GM21390 (cell line): Measurements from ENCODE around the gene EXD2.
"Not testable (repeated sequence)": the region's sequence is repeated elsewhere in the genome, so short reads cannot be mapped to it uniquely, and the experiment has no call there.

ENCODE experiments used
- ATAC-seq: cut with Tn5 transposase; IDR thresholded peaks from one replicate; pipeline ENCODE4 v1.9.1; 2021; ENCODE audit not compliant: unreplicated experiment

The EXD2 gene

DNA sequence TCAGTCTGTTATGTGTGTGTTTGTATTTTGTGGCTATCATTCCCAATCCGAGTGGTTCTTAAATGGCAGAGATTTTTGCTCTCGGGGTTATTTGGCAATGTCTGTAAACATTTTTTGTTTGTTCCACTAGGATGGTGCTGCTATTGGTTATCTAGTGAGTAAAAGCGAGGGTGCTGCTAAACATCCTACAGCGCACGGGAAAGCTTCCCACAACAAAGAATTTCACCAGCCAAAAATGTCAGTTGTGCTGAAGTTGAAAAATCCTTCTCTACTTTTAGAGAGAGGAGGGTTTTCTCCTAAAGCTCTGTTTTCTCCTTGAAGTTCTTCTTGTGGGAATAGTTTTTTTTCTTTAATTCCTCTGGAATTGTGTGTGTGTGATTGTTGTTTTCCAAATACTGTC lies 2.4 kb downstream of the EXD2 start:
- ATAC-seq = no peak

DNA sequence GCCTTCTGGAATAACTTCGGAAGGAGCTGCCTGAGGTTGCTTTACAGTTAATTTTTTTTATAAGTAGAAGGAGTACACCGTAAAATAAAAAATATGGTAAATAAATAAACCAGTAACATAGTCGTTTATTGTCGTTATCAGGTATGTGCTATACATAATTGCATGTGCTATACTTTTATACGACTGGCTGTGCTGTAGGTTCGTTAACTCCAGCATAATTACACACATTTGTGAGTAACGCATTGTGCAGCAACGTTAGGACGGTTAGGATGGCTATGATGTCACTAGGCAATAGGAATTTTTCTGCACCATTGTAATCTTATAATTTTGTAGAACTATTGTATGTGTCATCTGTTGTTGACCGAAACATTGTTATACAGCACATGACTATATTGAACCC lies 8.5 kb downstream of the EXD2 start:
- ATAC-seq = no peak

DNA sequence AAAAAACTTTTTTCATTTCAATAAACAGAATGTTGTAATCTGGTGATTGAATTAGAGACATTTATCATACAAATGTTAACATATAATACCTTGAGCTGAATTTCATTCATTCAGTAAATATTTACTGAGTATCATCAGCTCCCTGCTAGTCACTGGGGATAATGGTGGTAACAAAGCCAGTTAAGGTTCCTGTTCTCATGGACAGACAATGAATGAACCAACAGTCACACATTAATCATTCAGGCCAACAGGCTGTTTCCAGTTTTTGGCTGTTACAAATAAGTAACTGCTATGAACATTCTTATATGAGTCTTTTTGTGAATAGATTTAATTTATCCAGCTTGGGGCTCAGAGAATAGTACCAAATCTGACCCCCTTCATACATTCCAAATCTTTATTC lies 13.5 kb downstream of the EXD2 start:
- no peak for ATAC-seq

DNA sequence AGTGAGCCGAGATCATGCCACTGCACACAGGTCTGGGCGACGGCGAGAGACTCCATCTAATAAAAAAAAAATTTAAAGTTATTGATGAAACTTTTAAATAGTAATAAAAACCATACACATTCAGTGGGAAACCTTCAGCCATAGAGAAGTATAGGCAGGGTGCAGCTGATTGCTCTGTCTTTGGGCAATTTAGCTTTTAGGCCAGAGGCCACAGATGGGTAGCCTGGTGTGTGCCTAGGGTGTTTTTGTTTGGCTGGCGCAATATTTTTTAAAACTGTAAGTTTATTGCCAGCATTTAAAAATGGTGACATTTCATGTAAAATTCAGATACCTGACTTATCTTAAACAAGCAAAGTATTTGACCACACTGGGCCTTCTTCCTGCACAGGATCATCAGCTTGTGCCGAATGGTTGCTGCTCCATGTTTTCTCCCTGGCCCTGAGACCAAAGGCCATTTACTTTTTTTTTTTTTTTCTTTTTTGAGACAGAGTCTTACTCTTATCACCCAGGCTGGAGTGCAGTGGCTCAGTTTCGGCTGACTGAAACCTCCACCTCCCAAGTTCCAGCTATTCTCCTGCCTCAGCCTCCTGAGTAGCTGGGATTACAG lies 16.2 kb downstream of the EXD2 start:
- ATAC-seq = no peak

DNA sequence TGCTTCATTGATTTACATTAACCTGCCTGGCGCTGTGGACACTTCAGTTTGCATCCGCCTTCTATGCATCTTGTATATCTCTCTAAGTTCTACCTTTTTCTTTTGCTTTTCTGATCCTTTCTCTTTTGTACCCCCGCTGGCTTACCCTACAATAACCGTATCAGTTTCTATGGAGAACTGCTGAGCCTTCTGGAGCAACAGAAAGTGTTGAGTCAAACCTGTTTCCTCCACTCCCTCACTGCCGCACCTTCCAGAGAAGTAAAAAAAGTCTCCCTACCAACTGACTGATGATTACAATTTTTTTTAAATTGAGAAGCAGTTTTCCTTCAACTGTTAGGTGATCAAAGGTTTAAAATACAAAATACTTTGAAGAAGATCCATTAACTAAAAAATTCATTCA lies 17.4 kb downstream of the EXD2 start:
- no peak for ATAC-seq

DNA sequence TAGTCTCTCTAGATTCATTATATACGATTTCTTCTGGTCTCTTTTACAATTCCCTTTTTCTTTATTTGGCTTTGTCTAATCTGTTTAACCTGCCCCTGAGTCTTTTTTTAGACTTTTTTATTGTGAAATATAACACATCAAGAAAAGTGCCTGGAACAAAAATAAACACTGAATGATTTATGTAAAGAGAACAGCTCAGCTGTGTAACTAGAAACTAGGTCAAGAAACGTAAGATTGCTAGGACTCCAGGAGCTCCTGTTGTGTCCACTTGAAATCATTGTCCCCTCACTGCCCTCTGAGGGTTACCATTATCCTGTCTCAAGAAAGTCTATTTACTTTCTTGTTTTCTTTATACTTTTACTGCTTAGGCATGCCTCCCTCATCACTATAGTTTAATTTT lies 23.1 kb downstream of the EXD2 start:
- ATAC-seq = no peak

DNA sequence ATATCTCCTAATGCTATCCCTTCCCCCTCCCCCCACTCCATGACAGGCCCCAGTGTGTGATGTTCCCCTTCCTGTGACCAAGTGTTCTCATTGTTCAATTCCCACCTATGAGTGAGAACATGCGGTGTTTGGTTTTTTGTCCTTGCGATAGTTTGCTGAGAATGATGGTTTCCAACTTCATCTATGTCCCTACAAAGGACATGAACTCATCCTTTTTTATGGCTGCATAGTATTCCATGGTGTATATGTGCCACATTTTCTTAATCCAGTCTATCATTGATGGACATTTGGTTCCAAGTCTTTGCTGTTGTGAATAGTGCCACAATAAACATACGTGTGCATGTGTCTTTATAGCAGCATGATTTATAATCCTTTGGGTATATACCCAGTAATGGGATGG lies 26.4 kb downstream of the EXD2 start:
- ATAC-seq = not testable (repeated sequence)

DNA sequence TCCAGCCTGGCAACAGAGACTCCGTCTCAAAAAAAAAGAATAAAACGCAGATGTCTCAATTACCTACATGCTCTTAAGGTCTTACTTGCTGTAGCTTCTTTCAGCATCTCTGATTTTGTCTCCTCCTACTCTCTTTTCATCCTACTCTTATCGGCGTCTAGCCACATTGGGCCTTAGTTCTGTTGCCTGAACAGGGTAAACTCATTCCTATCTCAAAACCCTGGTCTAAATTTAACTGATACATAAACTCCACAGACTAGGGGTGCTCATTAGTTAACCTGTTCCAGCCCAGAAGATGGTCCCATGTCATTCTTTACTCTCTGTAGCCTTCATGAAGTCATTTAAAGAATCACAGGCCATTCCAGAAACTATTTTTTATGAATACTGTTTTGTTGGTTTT lies 33.6 kb downstream of the EXD2 start:
- ATAC-seq = no peak

DNA sequence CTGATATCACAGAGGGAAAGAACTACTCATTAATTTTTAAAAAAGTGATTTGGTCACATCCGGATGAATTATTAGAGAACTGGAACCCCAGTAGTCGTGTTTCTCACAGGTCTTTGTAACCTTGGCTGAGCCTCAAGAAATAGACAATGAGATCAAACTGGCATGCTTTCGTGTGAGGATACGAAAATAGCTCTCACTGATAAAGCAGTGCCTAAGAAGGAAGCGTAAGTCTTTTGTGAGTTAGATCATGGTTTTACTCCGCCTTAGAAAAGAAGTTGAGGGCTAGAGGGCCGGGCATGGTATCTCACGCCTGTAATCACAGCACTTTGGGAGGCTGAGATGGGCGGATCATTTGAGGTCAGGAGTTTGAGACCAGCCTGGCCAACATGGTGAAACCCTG lies 34.9 kb downstream of the EXD2 start:
- ATAC-seq = no peak

DNA sequence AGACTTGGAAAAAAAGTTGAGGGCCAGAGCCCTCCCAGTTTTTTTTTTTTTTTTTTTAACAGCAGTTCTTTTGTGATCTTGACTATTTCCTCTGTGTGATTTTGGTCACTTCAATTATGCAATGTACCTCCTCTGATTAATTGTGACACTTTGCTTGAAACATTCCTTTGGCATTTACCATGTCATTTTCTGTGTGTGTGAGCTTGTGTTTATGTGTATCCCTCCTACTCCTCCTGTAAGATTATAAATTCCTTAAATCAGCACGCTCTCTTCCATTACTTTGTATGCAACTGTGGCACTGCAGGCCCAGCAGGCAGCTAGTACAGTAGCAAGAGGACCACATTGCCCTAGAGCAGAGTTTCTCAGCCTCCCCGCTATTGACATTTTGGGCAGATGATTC lies 35.4 kb downstream of the EXD2 start:
- ATAC-seq = no peak

DNA sequence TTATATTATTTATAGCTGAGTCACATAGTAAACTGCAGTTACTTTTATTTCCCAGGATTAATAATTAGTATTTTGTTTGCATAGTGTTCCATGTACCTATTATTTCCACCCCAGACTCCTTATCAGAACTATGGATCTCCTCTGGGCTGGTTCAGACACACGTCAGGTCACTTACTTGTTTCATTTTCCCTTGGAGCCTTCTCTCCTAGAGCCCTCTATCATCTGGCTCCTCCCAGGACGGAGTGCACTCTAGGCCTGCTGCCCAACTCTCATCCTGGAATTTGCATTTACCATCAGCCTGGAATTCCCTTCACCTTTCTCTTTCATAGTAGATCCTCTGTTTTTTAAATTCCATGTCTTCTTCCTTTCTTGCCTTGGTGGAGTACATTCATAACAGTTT lies 40.2 kb downstream of the EXD2 start:
- no peak for ATAC-seq

DNA sequence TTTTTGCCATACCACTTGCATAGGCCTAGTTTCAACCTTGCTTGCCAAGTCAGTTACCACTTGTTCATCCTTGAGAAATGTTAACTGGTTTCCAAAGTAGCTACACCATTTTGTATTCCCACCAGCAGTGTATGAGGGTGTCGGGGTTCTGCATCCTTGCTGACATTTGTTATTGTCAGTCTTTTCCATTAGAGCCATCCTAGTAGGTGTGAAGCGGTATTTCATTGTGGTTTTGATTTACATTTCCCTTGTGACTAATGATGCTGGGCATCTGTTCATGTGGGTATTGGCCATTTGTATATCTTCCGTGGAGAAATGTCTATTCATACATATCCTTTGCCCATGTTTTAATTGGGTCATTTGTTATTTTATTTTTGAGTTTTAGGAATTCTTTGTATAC lies 41.1 kb downstream of the EXD2 start:
- no peak for ATAC-seq

DNA sequence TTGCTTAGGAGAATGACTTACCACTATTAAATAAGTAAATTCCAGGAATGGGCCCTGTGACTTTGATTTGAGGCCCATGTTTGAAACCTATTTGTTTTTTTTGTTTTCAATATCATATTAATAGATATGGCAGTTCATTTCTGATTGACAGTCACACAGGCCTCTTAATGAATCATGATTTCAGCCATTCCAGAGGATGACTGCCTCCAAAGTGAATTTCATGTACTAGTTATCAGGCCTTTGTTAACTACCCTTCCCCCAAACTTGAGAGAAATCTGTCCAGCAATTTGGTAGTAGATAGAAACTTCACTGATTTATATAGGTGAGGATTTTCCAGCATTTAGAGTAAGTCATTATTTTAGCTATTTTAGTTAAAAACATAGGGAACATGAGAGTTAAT lies 42.8 kb downstream of the EXD2 start:
- ATAC-seq = no peak

DNA sequence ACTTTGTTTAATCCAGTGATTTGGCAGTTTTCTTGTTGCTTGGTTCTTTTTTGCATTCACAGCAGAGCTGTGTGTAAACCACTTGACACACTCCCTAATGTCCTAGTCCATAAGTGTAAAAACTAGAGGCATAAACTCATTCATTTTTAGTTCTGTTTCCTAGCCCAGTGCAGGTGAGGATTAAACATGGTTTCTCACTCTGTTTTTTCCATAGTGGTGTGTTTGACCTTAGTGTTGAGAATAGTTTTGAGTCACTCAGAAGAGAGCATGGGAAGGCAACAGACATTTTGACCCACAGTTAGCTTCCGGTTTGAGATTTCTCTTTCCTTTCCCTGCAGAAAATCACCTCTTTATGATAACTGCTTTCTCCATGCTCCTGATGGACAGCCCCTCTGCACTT lies 44.4 kb downstream of the EXD2 start:
- no peak for ATAC-seq

DNA sequence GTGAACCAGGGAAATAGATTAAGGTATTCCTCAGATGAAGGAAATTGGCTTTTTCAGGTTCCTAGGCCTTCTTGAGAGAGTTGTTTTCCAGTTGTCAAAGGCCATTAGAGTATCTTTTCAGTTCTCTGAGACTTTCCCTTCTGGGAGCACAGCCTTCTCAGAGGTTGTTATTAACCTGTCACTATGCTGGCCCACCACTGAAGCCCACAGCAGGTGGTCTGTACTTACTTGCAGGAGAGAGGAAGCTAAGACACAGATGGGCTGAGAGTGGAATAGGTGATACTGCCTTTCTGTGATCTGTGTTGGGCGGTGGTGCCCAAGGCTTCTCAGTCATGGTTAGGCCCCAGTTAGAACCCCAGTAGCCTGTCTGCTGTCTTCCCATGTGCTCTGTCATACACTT lies 45.8 kb downstream of the EXD2 start:
- no peak for ATAC-seq

DNA sequence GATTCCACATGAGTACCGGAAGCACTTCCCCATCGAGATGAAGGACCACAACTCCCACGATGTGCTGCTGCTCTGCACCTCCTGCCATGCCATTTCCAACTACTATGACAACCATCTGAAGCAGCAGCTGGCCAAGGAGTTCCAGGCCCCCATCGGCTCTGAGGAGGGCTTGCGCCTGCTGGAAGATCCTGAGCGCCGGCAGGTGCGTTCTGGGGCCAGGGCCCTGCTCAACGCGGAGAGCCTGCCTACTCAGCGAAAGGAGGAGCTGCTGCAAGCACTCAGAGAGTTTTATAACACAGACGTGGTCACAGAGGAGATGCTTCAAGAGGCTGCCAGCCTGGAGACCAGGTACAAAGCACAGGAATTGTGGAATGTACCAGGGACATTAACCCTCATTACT lies 46.3 kb downstream of the EXD2 start:
- no peak for ATAC-seq

DNA sequence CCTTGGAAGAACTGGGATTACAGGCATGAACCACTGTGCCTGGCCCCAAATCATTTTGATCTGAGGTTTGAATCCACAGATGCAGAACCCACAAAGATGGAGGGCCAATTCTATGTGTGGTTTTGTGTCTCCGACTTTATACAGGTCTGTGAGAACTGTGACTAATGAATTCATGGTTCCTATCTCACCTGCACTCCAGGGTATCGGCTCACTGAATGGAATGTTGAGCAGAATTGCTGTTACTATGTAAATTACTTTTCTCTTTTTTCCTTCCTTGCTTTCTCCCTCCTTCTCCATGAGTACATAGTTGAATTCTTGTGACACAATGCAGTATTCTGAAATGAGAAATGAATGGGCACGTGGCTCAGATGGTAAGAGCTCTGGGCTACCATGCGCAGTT lies 47.6 kb downstream of the EXD2 start:
- ATAC-seq = no peak

DNA sequence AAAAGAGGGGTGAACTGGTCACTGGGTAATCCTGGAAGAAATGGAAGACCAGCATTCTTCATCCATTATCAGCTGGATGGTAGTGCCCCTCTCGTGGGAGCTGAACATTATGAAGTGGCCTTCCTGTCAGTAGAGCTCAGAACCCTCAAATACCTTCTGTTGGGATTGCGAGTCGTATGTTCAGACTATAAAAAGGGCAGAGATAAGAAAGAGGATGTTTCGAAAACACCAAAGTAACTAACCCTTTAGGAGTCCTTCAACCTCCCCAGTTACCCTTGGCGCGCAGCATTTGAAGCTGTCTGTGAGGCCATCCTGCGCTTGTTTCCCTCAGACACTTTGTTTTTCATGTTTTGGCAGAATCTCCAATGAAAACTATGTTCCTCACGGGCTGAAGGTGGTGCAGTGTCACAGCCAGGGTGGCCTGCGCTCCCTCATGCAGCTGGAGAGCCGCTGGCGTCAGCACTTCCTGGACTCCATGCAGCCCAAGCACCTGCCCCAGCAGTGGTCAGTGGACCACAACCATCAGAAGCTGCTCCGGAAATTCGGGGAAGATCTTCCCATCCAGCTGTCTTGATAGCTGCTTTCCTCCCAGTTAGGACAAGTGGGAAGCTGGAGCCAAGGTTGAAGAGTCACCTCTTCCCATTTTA lies 49.4 kb downstream of the EXD2 start:
- no peak for ATAC-seq

DNA sequence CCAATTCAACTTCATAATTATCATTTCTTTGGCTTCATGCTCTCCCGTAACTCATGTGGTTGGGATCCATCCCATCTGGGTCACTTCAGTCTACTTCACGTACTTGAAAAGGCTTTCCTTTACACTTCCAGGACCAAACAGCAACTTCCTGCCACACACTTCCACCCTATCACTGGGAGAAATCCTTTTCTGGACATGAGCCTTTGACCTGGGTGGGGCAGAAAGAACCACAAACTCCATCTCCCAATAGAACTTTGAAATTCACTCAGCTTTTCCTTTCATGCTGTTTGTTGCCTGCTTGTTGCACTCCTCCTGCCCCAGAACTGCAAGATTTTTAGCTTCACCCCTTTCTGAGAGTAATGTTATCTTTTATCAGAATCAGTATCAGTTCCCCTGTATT lies 50.3 kb downstream of the EXD2 start:
- ATAC-seq = no peak

DNA sequence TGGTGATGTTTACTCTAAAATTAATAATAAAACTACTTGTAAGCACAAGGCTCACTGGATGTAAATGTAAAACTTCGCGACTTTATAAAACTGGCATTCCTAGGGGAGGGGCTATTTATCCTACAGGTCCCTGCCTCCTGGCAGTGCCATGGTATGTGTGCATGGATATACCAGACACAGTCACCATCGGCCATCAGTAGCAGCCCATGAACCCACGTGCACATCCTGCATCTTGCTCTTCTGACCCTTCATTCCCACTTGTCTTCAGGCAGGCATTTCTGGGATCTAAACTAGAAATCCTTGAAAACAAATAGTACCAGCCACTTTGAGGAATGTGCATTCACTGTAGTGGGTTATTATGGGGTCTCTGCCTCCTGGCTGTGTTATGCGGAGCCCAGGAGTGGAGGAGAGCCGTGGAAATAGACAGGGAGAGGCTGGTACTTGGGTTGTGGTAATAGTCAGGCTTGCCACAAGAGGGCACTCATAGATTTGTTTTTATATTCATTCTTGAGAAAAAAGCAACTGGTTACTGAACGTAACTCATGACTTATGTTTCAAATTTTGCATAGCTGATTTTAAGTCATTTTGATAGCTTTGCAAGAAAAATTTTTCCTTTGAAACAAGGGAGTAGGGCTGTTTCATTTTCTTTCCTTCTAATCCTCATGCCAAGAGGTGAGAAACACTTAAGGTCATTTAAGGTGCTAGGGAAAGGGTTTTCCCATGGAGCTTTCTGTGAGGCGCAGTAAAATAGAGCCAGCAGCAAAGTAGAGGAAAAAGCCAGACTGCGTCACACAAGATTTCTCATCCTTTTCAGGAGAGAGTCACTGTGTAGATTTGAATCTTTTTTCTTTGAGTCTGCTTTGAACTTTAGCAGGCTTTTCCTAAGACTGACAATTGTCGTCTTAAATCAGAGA lies 51.3 kb downstream of the EXD2 start:
- ATAC-seq = no peak

DNA sequence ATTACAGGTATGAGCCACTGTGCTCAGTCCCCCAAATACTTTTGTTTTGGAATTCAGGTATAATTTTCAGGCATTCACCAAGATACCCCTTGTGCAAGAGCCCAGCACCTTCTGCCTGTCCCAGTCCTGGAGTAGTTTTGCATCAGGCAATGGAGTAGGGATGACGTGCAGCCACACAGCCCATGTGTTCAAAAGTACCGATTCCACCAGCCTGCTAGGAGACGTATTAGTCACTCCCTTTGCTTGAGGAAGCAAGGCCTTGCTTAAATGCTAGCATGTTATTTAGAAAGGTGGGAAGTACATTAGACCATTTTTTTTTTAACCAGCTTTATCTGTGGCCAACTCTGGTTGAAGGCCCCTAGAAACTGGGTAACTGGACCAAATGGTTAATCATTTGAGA lies 53.6 kb downstream of the EXD2 start:
- no peak for ATAC-seq

DNA sequence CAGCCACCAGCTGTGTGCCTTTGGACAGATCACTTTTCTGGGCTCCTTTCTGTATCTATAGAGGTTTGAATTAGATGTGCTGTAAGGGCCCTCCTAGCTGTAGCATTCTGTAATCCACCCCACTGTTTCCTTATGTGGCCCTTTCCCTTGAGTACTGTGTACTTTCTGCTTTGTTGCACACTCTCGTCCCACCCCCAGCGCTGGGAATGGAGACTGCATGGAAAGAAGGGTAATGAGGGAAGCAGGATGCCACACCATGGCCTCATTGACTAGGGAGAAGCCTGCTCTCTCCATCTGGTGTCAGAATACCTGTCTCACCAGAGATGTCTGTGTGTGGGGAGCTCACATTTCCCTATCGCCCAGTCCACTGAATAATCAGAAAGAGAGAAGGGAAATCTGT lies 55.0 kb downstream of the EXD2 start:
- no peak for ATAC-seq
